ENCODE results near the gene SORT1.

The SORT1 gene

GRCh38 chr1:109263597-109264378 lies 133.9 kb downstream of the SORT1 start:
- DNase-seq (ENCODE audit: low read depth in 1 of 2, low spot score in 1 of 2), result peak; percentile 65 to 70

DNA sequence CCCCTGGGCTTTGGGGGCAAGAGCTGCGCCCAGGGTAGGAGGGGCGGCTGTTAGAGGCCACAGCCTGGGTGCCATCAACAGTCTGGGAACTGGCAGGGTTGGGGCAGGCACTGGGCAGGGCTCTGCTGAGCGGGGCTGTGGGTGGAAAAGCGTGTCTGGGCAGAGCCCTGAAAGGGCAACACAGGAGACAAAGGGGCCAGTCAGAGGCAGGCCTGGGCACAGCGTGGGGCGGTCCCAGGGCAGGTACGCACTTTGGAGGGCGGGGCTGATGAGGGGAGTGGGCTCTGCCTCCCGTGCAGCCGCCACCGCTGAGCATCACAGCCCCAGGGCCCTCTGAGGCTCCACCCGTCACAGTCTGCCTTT lies 134.5 kb downstream of the SORT1 start:
- no peak for DNase-seq (ENCODE audit: low read depth in 1 of 2, low spot score in 1 of 2)

DNA sequence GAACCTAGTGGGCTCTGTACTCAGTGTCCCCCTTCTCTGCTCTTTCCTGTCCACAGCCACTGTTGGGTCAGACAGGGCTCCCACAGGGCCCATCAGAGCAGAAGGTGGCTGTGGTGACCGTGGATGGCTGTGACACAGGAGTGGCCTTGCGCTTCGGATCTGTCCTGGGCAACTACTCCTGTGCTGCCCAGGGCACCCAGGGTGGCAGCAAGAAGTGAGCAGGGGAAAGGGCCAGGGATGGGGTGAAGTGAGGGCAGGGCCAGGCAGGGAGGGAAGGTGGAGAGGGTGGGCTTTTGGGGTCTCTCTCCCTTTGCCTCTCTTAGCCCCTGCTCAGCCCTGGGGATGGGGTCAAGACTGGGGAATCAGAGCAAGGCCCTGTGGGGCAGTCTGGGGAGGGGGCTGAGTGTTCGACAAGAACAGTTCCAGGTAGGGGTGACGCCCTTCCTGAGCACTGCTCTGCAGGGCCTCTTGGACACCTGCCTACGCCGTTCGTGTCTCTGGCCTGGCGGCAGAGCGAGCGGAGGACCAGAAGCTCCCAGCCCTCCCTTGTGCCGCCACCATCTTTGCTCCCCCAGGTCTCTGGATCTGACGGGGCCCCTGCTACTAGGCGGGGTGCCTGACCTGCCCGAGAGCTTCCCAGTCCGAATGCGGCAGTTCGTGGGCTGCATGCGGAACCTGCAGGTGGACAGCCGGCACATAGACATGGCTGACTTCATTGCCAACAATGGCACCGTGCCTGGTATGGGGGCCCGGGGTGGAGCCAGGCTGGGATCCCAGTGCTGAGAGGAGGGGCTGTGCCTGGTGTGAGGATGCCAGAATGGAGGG lies 135.3 kb downstream of the SORT1 start:
- DNase-seq (ENCODE audit: low read depth in 1 of 2, low spot score in 1 of 2), result no peak

- DNase-seq (ENCODE audit: low read depth in 1 of 2, low spot score in 1 of 2), result no peak
Observed at GRCh38 chr1:109261578-109261977, 136.1 kb downstream of the SORT1 start.

DNA sequence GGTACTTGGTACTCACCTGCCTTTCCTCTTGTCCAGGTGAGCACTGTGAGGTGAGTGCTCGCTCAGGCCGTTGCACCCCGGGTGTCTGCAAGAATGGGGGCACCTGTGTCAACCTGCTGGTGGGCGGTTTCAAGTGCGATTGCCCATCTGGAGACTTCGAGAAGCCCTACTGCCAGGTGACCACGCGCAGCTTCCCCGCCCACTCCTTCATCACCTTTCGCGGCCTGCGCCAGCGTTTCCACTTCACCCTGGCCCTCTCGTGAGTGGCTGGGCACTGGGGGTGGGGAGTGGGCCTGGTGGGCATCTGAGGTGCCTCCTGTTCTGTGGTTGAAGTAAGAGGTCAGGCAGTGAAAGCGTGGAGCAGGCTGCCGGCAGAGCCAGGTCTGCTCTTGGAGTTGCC lies 136.7 kb downstream of the SORT1 start:
- DNase-seq (ENCODE audit: low read depth in 1 of 2, low spot score in 1 of 2), result no peak

- DNase-seq (ENCODE audit: low read depth in 1 of 2, low spot score in 1 of 2), result no peak
Observed at GRCh38 chr1:109259674-109260557, 137.8 kb downstream of the SORT1 start.
